ENCODE measurements around the gene KIF13A. TPM values are rescaled to one million over a fixed set of nuclear protein-coding genes. Genes with fewer than 3 reads are reported as not detected.
"Not testable (repeated sequence)": the region's sequence is repeated elsewhere in the genome, so short reads cannot be mapped to it uniquely, and the experiment has no call there.

Gene KIF13A
- total RNA-seq, 4 donors from 2014 or later = 39.6 to 51.6 (median 43.2) TPM

DNA sequence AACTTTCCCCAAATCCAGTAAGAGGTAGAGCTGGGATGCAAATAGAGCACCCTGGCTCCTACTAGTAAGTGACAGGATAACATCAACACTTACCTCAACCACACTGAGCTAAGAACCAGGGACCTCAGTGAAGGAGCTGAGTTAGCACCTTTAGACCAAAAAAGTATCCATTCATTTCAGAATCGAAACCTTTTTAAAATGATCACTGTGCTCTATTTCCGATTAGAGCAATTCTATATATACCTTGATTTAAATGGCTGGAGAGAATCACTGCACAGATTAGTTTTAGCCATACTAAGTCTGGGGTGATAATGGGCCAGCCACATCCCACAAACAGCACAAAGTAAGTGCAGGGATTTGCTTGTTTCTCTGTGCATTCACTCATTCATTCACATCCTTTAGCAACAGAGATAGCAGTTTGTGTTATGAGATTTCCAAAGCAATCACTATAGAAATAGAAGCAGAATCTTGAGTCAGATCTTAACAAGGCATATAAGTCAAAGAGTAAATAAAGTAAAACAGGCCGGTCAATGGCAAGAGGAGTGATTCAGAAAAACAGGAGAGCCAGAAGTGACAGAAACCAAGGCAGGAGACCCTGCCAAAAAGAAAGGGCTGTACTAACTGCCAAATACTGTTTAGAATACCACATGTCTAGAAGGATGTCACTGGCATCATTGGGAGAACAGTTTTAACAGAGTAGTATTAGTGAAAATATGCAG is 136.3 kb downstream of the KIF13A start:
- Histone ChIP-seq H3K4me3 (no peak overlapping the region), H3K9me3 (no peaks in the 10 kb centered on the region), H3K36me3 (peaks cover 0 to 41% (median 0%) of the 10 kb centered on the region in 3 donors), H3K27ac (peak overlapping the region in 1 of 4 donors; percentile 0), H3K27me3 (no peaks in the 10 kb centered on the region), H3K4me1 (no peaks in the 10 kb centered on the region)
- TF ChIP-seq POLR2A (IDR thresholded peaks at IDR 0.05) = no peak
- TF ChIP-seq, protein P1, sequence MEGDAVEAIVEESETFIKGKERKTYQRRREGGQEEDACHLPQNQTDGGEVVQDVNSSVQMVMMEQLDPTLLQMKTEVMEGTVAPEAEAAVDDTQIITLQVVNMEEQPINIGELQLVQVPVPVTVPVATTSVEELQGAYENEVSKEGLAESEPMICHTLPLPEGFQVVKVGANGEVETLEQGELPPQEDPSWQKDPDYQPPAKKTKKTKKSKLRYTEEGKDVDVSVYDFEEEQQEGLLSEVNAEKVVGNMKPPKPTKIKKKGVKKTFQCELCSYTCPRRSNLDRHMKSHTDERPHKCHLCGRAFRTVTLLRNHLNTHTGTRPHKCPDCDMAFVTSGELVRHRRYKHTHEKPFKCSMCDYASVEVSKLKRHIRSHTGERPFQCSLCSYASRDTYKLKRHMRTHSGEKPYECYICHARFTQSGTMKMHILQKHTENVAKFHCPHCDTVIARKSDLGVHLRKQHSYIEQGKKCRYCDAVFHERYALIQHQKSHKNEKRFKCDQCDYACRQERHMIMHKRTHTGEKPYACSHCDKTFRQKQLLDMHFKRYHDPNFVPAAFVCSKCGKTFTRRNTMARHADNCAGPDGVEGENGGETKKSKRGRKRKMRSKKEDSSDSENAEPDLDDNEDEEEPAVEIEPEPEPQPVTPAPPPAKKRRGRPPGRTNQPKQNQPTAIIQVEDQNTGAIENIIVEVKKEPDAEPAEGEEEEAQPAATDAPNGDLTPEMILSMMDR (IDR thresholded peaks at IDR 0.05) = no peak
- no peak for DNase-seq

DNA sequence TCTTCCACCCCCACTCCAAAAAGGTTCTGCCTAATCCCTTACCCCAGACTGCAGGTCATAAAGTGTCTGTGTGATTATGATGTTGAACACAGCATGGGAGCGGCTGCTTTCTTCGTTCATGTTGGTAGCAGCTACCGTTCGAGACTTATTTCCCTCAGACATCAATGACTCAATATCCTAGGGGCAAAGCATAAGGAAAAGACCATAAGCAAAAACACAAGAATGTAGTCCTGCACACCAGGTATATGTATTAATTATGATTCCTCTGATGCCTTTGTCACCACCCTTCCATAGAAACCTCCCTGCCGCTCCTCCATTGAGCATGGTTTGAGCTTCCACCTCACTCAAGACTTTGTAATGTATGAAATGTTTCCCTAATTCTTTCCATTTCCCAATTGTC is 137.2 kb downstream of the KIF13A start:
- DNase-seq = no peak
- H3K27me3 ChIP-seq = no peaks in the 10 kb centered on the region

DNA sequence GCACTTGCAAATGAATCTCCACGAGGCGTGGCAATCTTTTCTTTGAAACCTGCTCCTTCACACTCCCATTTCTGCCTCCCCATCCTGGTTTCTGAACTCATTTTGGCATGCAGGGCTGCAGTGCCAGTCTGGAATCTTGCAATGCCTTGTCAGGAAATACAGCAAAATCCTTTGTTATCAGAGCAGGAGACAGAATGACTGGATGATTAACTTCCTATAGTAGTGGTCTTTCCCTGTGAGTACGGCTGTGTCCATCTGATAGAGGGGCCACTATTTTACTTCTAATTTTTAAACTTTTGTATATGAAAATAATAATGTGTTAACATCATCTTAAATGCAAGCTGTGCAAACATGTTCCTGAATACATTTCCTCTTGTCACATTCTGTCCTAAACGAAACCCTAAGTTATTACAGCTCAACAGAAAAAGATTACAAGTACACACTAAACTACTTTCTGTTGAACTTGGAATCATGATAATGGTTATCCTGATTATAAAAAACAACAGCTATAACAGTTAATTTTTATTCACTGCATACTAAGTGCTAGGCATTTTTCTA is 140.2 kb downstream of the KIF13A start:
- no peak overlapping the region for H3K4me3 ChIP-seq
- no peaks in the 10 kb centered on the region for H3K9me3 ChIP-seq
- peaks cover 0 to 38% (median 0%) of the 10 kb centered on the region in 3 donors for H3K36me3 ChIP-seq
- H3K27ac ChIP-seq = no peak overlapping the region
- no peaks in the 10 kb centered on the region for H3K27me3 ChIP-seq
- TF ChIP-seq, protein P1 (IDR thresholded peaks at IDR 0.05) = no peak
- no peak for TF ChIP-seq POLR2A (IDR thresholded peaks at IDR 0.05)
- H3K4me1 ChIP-seq = no peaks in the 10 kb centered on the region
- DNase-seq = no peak

More for the DNA sequence above, 137.2 kb downstream of the KIF13A start:
- Histone ChIP-seq H3K27ac (no peak overlapping the region), H3K4me3 (no peak overlapping the region), H3K9me3 (no peaks in the 10 kb centered on the region), H3K4me1 (no peaks in the 10 kb centered on the region), H3K36me3 (peaks cover 0 to 41% (median 0%) of the 10 kb centered on the region in 3 donors)
- TF ChIP-seq POLR2A (IDR thresholded peaks at IDR 0.05) = no peak
- TF ChIP-seq, protein P1 (IDR thresholded peaks at IDR 0.05) = no peak

DNA sequence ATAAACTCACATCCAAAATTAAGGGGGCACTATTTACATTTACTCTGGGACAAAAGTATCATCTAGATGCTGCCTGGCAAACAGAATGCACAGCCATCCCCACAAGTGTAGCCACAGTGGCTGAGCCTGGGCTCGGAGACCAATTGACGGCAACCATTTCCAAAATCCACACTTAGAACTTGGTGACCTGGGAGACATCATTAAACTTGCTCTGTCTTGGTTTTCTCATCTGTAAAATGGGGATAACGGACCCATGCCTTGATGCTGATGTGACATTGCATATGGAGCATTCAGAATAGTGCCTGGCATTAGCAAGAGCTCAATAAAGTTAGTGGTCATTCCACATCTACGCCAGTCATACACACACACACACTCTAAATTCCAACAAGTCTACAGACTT is 140.7 kb downstream of the KIF13A start:
- H3K27ac ChIP-seq = no peak overlapping the region
- H3K36me3 ChIP-seq = peaks cover 0 to 38% (median 0%) of the 10 kb centered on the region in 3 donors
- H3K4me1 ChIP-seq = no peaks in the 10 kb centered on the region
- TF ChIP-seq POLR2A (IDR thresholded peaks at IDR 0.05) = no peak
- TF ChIP-seq, protein P1 (IDR thresholded peaks at IDR 0.05) = no peak
- no peak overlapping the region for H3K4me3 ChIP-seq
- H3K9me3 ChIP-seq = no peaks in the 10 kb centered on the region
- no peaks in the 10 kb centered on the region for H3K27me3 ChIP-seq
- no peak for DNase-seq

DNA sequence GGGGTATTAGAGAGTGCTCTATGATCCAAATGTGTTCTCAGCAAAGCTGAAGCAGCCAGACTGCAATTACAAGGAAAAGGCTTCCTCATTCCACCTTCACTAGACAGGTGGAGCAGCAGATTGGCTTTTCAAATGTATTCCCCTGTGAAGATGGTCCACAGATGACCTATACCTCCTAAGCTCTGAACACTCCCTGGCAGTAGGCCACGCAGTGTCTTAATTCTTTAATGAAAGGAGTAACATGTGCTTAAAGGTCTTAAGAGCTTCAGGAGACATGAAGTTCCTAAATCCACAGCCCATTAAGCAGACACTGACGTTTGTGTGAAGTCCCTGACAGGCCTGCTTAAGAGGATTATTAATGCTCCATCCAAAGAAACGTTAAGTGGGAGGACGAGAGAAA is 141.8 kb downstream of the KIF13A start:
- Histone ChIP-seq H3K27me3 (no peaks in the 10 kb centered on the region), H3K4me3 (no peak overlapping the region), H3K9me3 (no peaks in the 10 kb centered on the region), H3K36me3 (peaks cover 0 to 30% (median 0%) of the 10 kb centered on the region in 3 donors), H3K27ac (no peak overlapping the region), H3K4me1 (no peaks in the 10 kb centered on the region)
- DNase-seq = no peak
- no peak for TF ChIP-seq POLR2A (IDR thresholded peaks at IDR 0.05)
- TF ChIP-seq, protein P1 (IDR thresholded peaks at IDR 0.05) = peak in 2 of 6 experiments; percentile 17 to 20

DNA sequence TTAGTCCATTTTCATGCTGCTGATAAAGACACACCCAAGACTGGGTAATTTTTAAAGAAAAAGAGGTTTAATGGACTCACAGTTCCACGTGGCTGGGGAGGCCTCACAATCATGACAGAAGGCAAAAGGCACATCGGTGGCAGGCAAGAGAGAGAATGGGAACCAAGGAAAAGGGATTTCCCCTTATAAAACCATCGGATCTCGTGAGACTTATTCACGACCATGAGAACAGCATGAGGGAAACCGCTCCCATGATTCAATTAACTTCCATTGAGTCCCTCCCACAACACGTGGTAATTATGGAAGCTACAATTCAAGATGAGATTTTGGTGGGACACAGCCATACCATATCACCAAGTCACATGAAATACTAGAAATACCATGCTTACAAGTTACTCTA is 142.5 kb downstream of the KIF13A start:
- not testable (repeated sequence) for H3K4me1 ChIP-seq, DNase-seq, H3K27me3 ChIP-seq, H3K4me3 ChIP-seq, H3K27ac ChIP-seq, H3K9me3 ChIP-seq
- H3K36me3 ChIP-seq = peaks cover 0 to 23% (median 0%) of the 10 kb centered on the region in 3 donors

Data from Peyer's patch (tissue), 4 donors.